ENCODE data around the gene SYNPO2.

DNA sequence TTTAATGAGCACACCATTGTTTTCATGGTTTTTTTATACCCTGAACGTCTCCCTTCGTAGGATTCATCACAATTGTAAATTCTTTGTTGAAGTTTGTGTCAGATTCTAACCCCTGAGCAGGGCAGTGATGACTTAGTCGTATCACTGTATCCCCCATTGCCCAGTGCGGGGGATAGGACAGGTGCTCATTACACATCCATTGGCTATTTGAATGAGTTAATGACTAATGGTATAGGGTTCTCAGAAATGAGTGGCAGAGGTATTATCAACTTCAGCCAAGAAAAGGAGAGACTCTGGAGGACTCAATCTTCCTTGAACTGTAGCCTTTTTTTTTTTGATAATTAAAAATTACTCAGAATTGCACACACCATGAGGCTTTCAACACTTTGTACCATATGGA, 64.6 kb downstream of the SYNPO2 start:
- TF ChIP-seq, protein P1, sequence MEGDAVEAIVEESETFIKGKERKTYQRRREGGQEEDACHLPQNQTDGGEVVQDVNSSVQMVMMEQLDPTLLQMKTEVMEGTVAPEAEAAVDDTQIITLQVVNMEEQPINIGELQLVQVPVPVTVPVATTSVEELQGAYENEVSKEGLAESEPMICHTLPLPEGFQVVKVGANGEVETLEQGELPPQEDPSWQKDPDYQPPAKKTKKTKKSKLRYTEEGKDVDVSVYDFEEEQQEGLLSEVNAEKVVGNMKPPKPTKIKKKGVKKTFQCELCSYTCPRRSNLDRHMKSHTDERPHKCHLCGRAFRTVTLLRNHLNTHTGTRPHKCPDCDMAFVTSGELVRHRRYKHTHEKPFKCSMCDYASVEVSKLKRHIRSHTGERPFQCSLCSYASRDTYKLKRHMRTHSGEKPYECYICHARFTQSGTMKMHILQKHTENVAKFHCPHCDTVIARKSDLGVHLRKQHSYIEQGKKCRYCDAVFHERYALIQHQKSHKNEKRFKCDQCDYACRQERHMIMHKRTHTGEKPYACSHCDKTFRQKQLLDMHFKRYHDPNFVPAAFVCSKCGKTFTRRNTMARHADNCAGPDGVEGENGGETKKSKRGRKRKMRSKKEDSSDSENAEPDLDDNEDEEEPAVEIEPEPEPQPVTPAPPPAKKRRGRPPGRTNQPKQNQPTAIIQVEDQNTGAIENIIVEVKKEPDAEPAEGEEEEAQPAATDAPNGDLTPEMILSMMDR (IDR thresholded peaks at IDR 0.05): no peak
- TF ChIP-seq POLR2A (IDR thresholded peaks at IDR 0.05): no peak

All from testis (tissue), 2 donors.